GM18508 (cell line): Measurements from ENCODE around the gene CARD14.
"Not testable (repeated sequence)": the region's sequence is repeated elsewhere in the genome, so short reads cannot be mapped to it uniquely, and the experiment has no call there.

Experiments
- ATAC-seq: cut with Tn5 transposase; IDR thresholded peaks from one replicate; pipeline ENCODE4 v1.9.1; 2021; ENCODE audit warnings: moderate number of reproducible peaks; ENCODE audit not compliant: insufficient read depth, unreplicated experiment

CARD14 gene

GRCh38 chr17:80182845-80183223, 13.0 kb downstream of the CARD14 start:
- ATAC-seq = no peak

GRCh38 chr17:80183581-80184422, 14.0 kb downstream of the CARD14 start:
- no peak for ATAC-seq

GRCh38 chr17:80184423-80184714, 14.5 kb downstream of the CARD14 start:
- no peak for ATAC-seq

- no peak for ATAC-seq
These were observed 16.1 kb downstream of the CARD14 start for GRCh38 chr17:80185968-80186367.

- ATAC-seq = no peak
These were observed 17.3 kb downstream of the CARD14 start for GRCh38 chr17:80187090-80187489.

GRCh38 chr17:80187515-80187941, 17.7 kb downstream of the CARD14 start:
- ATAC-seq = no peak

GRCh38 chr17:80189611-80190010, 19.8 kb downstream of the CARD14 start:
- ATAC-seq = no peak

GRCh38 chr17:80190716-80191115, 20.9 kb downstream of the CARD14 start:
- no peak for ATAC-seq

- no peak for ATAC-seq
These were observed 21.4 kb downstream of the CARD14 start for GRCh38 chr17:80191192-80191591.

GRCh38 chr17:80191865-80192661, 22.2 kb downstream of the CARD14 start:
- ATAC-seq = no peak

- ATAC-seq = no peak
These were observed 25.3 kb downstream of the CARD14 start for GRCh38 chr17:80195141-80195540.

GRCh38 chr17:80195671-80196529, 26.1 kb downstream of the CARD14 start:
- no peak for ATAC-seq

- ATAC-seq = no peak
These were observed 26.8 kb downstream of the CARD14 start for GRCh38 chr17:80196652-80197051.

GRCh38 chr17:80198144-80198661, 28.4 kb downstream of the CARD14 start:
- no peak for ATAC-seq

- ATAC-seq = not testable (repeated sequence)
These were observed 29.5 kb downstream of the CARD14 start for GRCh38 chr17:80199295-80199694.

- no peak for ATAC-seq
These were observed 31.6 kb downstream of the CARD14 start for GRCh38 chr17:80201446-80201845.

- ATAC-seq = no peak
These were observed 32.4 kb downstream of the CARD14 start for GRCh38 chr17:80202197-80202596.

GRCh38 chr17:80203471-80203963, 33.7 kb downstream of the CARD14 start:
- no peak for ATAC-seq

GRCh38 chr17:80204626-80205468, 35.0 kb downstream of the CARD14 start:
- no peak for ATAC-seq
